Measurements from ENCODE around the gene ASTN2. TPM values are rescaled to one million over a fixed set of nuclear protein-coding genes. Genes with fewer than 3 reads are reported as not detected.

The ASTN2 gene
- total and polyA plus RNA-seq, 2 donors (not counting 3 experiments of a cell fraction or from before 2014, with no cell fraction given) = 1.0 to 1.9 TPM

DNA sequence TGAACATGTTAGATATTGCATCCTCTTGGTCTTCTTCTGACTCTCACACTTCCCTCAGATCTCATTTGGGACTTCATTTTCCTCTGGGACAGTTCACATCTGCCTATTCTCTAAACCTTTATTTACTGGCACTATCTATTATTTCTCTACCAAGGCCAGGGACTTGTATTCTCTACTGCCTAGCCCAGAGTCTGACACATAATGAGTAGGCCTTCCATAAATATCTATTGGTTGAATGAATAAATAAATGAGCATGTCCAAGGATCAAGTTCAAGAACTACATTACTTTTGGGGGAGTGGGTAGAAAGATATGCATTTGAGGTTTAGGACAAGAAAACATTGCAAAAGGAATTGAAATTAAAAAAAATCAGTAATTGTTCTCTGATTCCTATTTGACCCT lies 477.5 kb downstream of the ASTN2 start:
- FAIRE-seq (no peak), DNase-seq (ENCODE audit: low read depth, low spot score) (no peak)
- ChIA-PET CTCF (no interaction called here), POLR2A (no interaction called here)
- TF ChIP-seq FOS (IDR thresholded peaks at IDR 0.05; ENCODE audit: borderline replicate concordance, insufficient read depth, low read length) = no peak
- TF ChIP-seq, protein P1, sequence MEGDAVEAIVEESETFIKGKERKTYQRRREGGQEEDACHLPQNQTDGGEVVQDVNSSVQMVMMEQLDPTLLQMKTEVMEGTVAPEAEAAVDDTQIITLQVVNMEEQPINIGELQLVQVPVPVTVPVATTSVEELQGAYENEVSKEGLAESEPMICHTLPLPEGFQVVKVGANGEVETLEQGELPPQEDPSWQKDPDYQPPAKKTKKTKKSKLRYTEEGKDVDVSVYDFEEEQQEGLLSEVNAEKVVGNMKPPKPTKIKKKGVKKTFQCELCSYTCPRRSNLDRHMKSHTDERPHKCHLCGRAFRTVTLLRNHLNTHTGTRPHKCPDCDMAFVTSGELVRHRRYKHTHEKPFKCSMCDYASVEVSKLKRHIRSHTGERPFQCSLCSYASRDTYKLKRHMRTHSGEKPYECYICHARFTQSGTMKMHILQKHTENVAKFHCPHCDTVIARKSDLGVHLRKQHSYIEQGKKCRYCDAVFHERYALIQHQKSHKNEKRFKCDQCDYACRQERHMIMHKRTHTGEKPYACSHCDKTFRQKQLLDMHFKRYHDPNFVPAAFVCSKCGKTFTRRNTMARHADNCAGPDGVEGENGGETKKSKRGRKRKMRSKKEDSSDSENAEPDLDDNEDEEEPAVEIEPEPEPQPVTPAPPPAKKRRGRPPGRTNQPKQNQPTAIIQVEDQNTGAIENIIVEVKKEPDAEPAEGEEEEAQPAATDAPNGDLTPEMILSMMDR (IDR thresholded peaks at IDR 0.05; ENCODE audit: extremely low read depth in 1 of 2, insufficient read depth in 1 of 2, low read depth in 1 of 2, low read length in 2 of 2) = no peak
- TF ChIP-seq, protein P2, sequence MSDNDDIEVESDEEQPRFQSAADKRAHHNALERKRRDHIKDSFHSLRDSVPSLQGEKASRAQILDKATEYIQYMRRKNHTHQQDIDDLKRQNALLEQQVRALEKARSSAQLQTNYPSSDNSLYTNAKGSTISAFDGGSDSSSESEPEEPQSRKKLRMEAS (IDR thresholded peaks at IDR 0.05; ENCODE audit: insufficient read depth, insufficient read length) = no peak
- H3K27ac ChIP-seq (ENCODE audit: insufficient read depth, low read depth, low read length) = no peak overlapping the region
- no peak overlapping the region for H3K4me2 ChIP-seq (ENCODE audit: insufficient read depth, low read length)
- no peaks in the 10 kb centered on the region for H3K9me1 ChIP-seq (replicated peaks; ENCODE audit: control insufficient read depth, extremely low read depth, insufficient read depth, low read length)
- no peaks in the 10 kb centered on the region for H4K20me1 ChIP-seq (replicated peaks; ENCODE audit: control insufficient read depth, extremely low read depth, insufficient read depth, low read length)
- H3K9me3 ChIP-seq (replicated peaks; ENCODE audit: control insufficient read depth, insufficient read depth, low read length) = peaks cover 3% of the 10 kb centered on the region
- no peak overlapping the region for H3K9ac ChIP-seq (replicated peaks; ENCODE audit: extremely low read depth, insufficient read depth, low read length)
- H3K79me2 ChIP-seq (ENCODE audit: control insufficient read depth, insufficient read depth, low read length) = no peaks in the 10 kb centered on the region
- H3K4me1 ChIP-seq (ENCODE audit: control insufficient read depth, extremely low read depth, insufficient read depth, low read length) = no peaks in the 10 kb centered on the region
- H3K36me3 ChIP-seq (ENCODE audit: control insufficient read depth in 2 of 2, extremely low read depth in 1 of 2, insufficient read depth in 2 of 2, low read length in 2 of 2) = no peaks in the 10 kb centered on the region
- BruUV-seq (replicated peaks) = no TSS peak
- H2AFZ ChIP-seq (ENCODE audit: low read depth, low read length) = no peak overlapping the region
- no peak overlapping the region for H3K4me3 ChIP-seq (replicated peaks in 1 of 3; ENCODE audit: insufficient read depth in 1 of 3, low read depth in 1 of 3, low read length in 3 of 3)
- dilution Hi-C loops (cut with MboI; ENCODE audit: extremely low pct_ligation_motif_present, low sequenced_read_pairs) (no loop called here), intact Hi-C loops (cut with micrococcal nuclease) (no loop called here)
- no peaks in the 10 kb centered on the region for H3K27me3 ChIP-seq (ENCODE audit: control insufficient read depth in 2 of 2, insufficient read depth in 2 of 2, low read length in 2 of 2)

DNA sequence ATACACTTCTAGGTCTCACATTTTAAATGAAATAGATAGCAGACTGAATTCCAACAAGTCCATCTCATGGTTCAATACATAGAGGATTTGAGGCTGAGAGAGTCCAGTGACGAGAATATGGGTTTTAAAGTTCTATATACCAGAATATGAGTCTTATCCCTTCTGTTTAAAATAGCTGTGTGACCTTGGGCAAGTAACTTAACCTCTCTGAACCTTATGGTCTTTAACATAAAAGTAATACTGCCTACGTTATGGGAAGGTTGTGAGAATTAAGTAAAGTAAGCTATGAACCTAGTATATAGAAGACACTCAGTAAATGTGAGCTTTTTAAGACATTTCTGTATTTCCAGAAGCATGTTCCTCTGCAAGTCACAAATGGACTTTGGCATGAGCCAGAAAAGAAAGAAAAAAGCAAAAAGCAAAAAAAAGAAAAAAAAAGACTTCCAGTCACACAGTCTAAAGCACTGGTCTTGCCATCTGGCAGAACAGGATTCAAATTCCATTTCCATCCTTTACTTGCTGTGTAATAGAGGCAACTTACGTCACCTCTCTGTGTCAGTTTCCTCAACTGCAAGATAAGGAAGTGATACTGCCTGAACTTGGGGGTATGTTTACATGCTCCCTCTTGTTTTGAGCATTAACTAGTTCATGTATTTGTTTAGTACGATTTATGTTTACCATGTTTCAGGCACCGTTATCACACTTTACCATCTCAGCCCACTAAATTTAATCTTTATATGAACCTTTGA lies 479.5 kb downstream of the ASTN2 start:
- no peak overlapping the region for H3K4me3 ChIP-seq (replicated peaks in 1 of 3; ENCODE audit: insufficient read depth in 1 of 3, low read depth in 1 of 3, low read length in 3 of 3)
- CTCF ChIA-PET = interaction anchor here (0.6 kb wide), 1 partner anchor 1087 kb away, joined by 3 read pairs; no protein-coding TSS in a partner anchor
- TF ChIP-seq EZH2 (IDR thresholded peaks at IDR 0.05; ENCODE audit: borderline replicate concordance, low read depth, low read length, severe bottlenecking) = no peak
- no peak for TF ChIP-seq FOS (IDR thresholded peaks at IDR 0.05; ENCODE audit: borderline replicate concordance, insufficient read depth, low read length)
- no peak for TF ChIP-seq POLR2AphosphoS5 (IDR thresholded peaks at IDR 0.05; ENCODE audit: insufficient read depth, low read depth, low read length)
- no peak for TF ChIP-seq GATA2 (IDR thresholded peaks at IDR 0.05; ENCODE audit: insufficient read depth, insufficient read length, low read depth, low read length)
- no peak for TF ChIP-seq MYC (IDR thresholded peaks at IDR 0.05; ENCODE audit: low read depth, low read length)
- TF ChIP-seq, protein P2 (IDR thresholded peaks at IDR 0.05; ENCODE audit: insufficient read depth, insufficient read length) = no peak
- TF ChIP-seq, protein P1 (IDR thresholded peaks at IDR 0.05; ENCODE audit: extremely low read depth in 1 of 2, insufficient read depth in 1 of 2, low read depth in 1 of 2, low read length in 2 of 2) = no peak
- no peak for TF ChIP-seq POLR2A (IDR thresholded peaks at IDR 0.05; ENCODE audit: low read depth, low read length)
- TF ChIP-seq JUN (IDR thresholded peaks at IDR 0.05; ENCODE audit: borderline replicate concordance, insufficient read depth, insufficient read length, low read depth) = no peak
- intact Hi-C loops (cut with micrococcal nuclease) = no loop called here
- no peaks in the 10 kb centered on the region for H3K79me2 ChIP-seq (ENCODE audit: control insufficient read depth, insufficient read depth, low read length)
- H4K20me1 ChIP-seq (replicated peaks; ENCODE audit: control insufficient read depth, extremely low read depth, insufficient read depth, low read length) = no peaks in the 10 kb centered on the region
- H3K27me3 ChIP-seq (ENCODE audit: control insufficient read depth in 2 of 2, insufficient read depth in 2 of 2, low read length in 2 of 2) = no peaks in the 10 kb centered on the region
- no peak overlapping the region for H3K4me2 ChIP-seq (ENCODE audit: insufficient read depth, low read length)
- H3K36me3 ChIP-seq (ENCODE audit: control insufficient read depth in 2 of 2, extremely low read depth in 1 of 2, insufficient read depth in 2 of 2, low read length in 2 of 2) = no peaks in the 10 kb centered on the region
- no peak for FAIRE-seq
- DNase-seq (ENCODE audit: low read depth, low spot score) = no peak
- H3K9me1 ChIP-seq (replicated peaks; ENCODE audit: control insufficient read depth, extremely low read depth, insufficient read depth, low read length) = no peaks in the 10 kb centered on the region
- peaks cover 3% of the 10 kb centered on the region for H3K9me3 ChIP-seq (replicated peaks; ENCODE audit: control insufficient read depth, insufficient read depth, low read length)
- BruUV-seq (replicated peaks) = no TSS peak
- no peak overlapping the region for H2AFZ ChIP-seq (ENCODE audit: low read depth, low read length)
- POLR2A ChIA-PET = no interaction called here
- no peak overlapping the region for H3K9ac ChIP-seq (replicated peaks; ENCODE audit: extremely low read depth, insufficient read depth, low read length)
- H3K4me1 ChIP-seq (ENCODE audit: control insufficient read depth, extremely low read depth, insufficient read depth, low read length) = no peaks in the 10 kb centered on the region
- dilution Hi-C loops (cut with MboI; ENCODE audit: extremely low pct_ligation_motif_present, low sequenced_read_pairs) = no loop called here
- H3K27ac ChIP-seq (ENCODE audit: insufficient read depth, low read depth, low read length) = no peak overlapping the region

All from endothelial cell of umbilical vein (primary cell).